DOHH2 (cell line): ENCODE results near the gene GNG12.

Source experiments
- EZH2phosphoT487 ChIP-seq: fragments of 200-600 bp; sonication (generic); IDR thresholded peaks from 2 replicates; pipeline ENCODE4 v1.6.1; 2017; ENCODE audit warnings: borderline replicate concordance, mild to moderate bottlenecking, antibody characterized with exemption, low read length, moderate library complexity, mixed read lengths
- TF ChIP-seq, protein P1 (sequence below): fragments of 200-600 bp; sonication (generic); IDR thresholded peaks from one replicate; pipeline ENCODE4 v1.5.1; 2014; ENCODE audit warnings: antibody characterized with exemption, mild to moderate bottlenecking, low read depth, low read length; ENCODE audit not compliant: poor library complexity, severe bottlenecking

DNA sequence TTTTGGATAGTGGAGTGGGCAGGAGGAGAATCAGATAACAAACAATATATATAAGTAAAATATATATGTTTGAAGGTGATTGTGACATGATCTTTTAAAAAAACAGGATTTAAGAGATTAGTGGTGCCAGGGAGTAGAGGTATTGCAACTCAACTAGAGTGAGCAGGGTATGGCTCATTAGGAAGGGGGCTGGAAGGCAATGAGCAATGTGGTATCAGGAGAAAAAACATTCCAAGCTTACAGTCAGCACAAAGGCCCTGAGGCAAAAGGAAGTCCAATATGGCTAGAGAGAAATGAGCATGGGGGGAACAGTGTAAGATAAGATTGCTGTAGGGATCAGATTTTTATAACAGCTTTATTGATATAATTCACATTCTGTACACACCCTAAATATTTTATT lies 153.6 kb downstream of the GNG12 start:
- TF ChIP-seq, protein P1, sequence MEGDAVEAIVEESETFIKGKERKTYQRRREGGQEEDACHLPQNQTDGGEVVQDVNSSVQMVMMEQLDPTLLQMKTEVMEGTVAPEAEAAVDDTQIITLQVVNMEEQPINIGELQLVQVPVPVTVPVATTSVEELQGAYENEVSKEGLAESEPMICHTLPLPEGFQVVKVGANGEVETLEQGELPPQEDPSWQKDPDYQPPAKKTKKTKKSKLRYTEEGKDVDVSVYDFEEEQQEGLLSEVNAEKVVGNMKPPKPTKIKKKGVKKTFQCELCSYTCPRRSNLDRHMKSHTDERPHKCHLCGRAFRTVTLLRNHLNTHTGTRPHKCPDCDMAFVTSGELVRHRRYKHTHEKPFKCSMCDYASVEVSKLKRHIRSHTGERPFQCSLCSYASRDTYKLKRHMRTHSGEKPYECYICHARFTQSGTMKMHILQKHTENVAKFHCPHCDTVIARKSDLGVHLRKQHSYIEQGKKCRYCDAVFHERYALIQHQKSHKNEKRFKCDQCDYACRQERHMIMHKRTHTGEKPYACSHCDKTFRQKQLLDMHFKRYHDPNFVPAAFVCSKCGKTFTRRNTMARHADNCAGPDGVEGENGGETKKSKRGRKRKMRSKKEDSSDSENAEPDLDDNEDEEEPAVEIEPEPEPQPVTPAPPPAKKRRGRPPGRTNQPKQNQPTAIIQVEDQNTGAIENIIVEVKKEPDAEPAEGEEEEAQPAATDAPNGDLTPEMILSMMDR: no peak
- TF ChIP-seq EZH2phosphoT487: no peak
